OCI-LY3 (cell line): ENCODE results near the gene ITGBL1.

Experiments
- H2AFZ ChIP-seq: fragments of 200-600, 300-600 bp; shearing (Covaris generic); 2 replicates; pipeline ENCODE4 v1.6.0; 2014; ENCODE audit warnings: antibody characterized with exemption, low read depth, low read length
- H3K27ac ChIP-seq: fragments of 200-600, 300-600 bp; sonication (generic); 2 replicates; pipeline ENCODE4 v1.5.1; 2014; ENCODE audit warnings: mild to moderate bottlenecking, low read length, moderate library complexity, mixed read lengths
- H3K27me3 ChIP-seq: fragments of 200-600, 300-600 bp; sonication (generic); 2 replicates; pipeline ENCODE4 v1.6.1; 2014; ENCODE audit warnings: low read depth, low read length, mixed read lengths
- H3K36me3 ChIP-seq: fragments of 200-600, 300-600 bp; sonication (generic); replicated peaks from 2 replicates; pipeline ENCODE3; 2014; ENCODE audit warnings: low read depth, low read length, mixed read lengths
- H3K4me1 ChIP-seq: fragments of 300-600, 200-600 bp; sonication (generic); 2 replicates; pipeline ENCODE4 v1.6.1; 2014; ENCODE audit warnings: low read length, mixed read lengths
- H3K4me2 ChIP-seq: fragments of 200-600, 300-600 bp; sonication (generic); 2 replicates; pipeline ENCODE4 v1.6.1; 2014; ENCODE audit warnings: low read length, mixed read lengths
- H3K4me3 ChIP-seq: fragments of 300-600, 200-600 bp; sonication (generic); 2 replicates; pipeline ENCODE4 v1.5.1; 2014; ENCODE audit warnings: antibody characterized with exemption, mild to moderate bottlenecking, low read length, moderate library complexity
- H3K79me2 ChIP-seq: fragments of 300-600, 200-600 bp; shearing (Covaris generic); 2 replicates; pipeline ENCODE4 v1.6.1; 2014; ENCODE audit warnings: mild to moderate bottlenecking, low read length, mixed read lengths
- H3K9ac ChIP-seq: fragments of 300-600, 200-600 bp; shearing (Covaris generic); 2 replicates; pipeline ENCODE4 v1.6.0; 2014; ENCODE audit warnings: mild to moderate bottlenecking, low read length, moderate library complexity
- H3K9me3 ChIP-seq: fragments of 200-600, 300-600 bp; shearing (Covaris generic); 2 replicates; pipeline ENCODE4 v1.6.1; 2014; ENCODE audit warnings: low read length, mixed read lengths; ENCODE audit not compliant: insufficient read depth
- H4K20me1 ChIP-seq: fragments of 200-600, 300-600 bp; sonication (generic); 2 replicates; pipeline ENCODE4 v1.6.1; 2016; ENCODE audit warnings: low read length, mixed read lengths; ENCODE audit not compliant: insufficient read depth
- CTCF ChIP-seq: fragments of 200-600, 300-600 bp; sonication (generic); IDR thresholded peaks from 2 replicates; pipeline ENCODE4 v1.5.1; 2014; ENCODE audit warnings: antibody characterized with exemption, low read length, low read depth
- EZH2phosphoT487 ChIP-seq: fragments of 200-600 bp; shearing (Covaris generic); IDR thresholded peaks from 2 replicates; pipeline ENCODE4 v1.6.1; 2018; ENCODE audit warnings: antibody characterized with exemption, mixed run types, low read depth

ITGBL1 gene

GRCh38 chr13:101512650-101513049 is 60.2 kb downstream of the ITGBL1 start:
- no peaks in the 10 kb centered on the region for H3K4me1 ChIP-seq
- H3K79me2 ChIP-seq = no peaks in the 10 kb centered on the region
- H3K4me2 ChIP-seq = no peak overlapping the region
- H3K9ac ChIP-seq = no peak overlapping the region
- H4K20me1 ChIP-seq = no peaks in the 10 kb centered on the region
- 0 out of 2 replicates have a peak, but pooled peaks cover 11% of the 10 kb centered on the region for H3K27me3 ChIP-seq
- TF ChIP-seq CTCF (no peak), EZH2phosphoT487 (no peak)
- H3K27ac ChIP-seq = no peak overlapping the region
- H3K36me3 ChIP-seq = no peaks in the 10 kb centered on the region
- H3K9me3 ChIP-seq = no peaks in the 10 kb centered on the region
- no peak overlapping the region for H2AFZ ChIP-seq
- H3K4me3 ChIP-seq = no peak overlapping the region

- no peak overlapping the region for H3K4me3 ChIP-seq
- no peaks in the 10 kb centered on the region for H3K79me2 ChIP-seq
- 0 out of 2 replicates have a peak, but pooled peaks cover 11% of the 10 kb centered on the region for H3K27me3 ChIP-seq
- H3K9me3 ChIP-seq = no peaks in the 10 kb centered on the region
- H3K4me1 ChIP-seq = no peaks in the 10 kb centered on the region
- no peaks in the 10 kb centered on the region for H4K20me1 ChIP-seq
- H3K4me2 ChIP-seq = no peak overlapping the region
- no peaks in the 10 kb centered on the region for H3K36me3 ChIP-seq
- H3K9ac ChIP-seq = no peak overlapping the region
- no peak overlapping the region for H2AFZ ChIP-seq
- H3K27ac ChIP-seq = no peak overlapping the region
- TF ChIP-seq CTCF = no peak
- no peak for TF ChIP-seq EZH2phosphoT487
These were observed 61.6 kb downstream of the ITGBL1 start for GRCh38 chr13:101514100-101514499.

DNA sequence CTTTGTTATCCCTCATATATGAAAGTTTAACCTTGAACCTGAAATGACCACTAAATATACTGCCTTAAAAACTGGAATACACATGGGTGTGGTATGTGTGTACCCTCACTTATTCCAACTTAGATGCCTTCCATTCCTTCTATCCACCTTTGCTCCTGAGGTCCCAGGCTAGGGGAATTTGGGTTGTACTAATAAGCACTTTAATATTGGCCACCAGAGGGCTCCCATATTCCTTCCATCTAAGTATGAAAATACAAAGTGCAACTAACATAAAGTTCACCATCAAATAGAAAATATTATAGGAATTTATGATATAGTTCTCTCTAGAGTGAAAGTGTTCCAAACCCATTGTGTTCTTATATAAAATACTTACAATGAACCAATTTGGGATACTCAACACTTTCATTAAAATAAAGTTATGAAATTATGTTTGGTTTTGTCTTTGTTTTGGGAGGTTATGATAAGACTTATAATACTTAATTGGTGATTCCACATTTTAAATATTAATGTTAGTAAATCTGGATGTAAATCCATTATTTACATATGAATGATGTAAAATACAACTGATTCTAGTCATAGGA is 62.3 kb downstream of the ITGBL1 start:
- H3K36me3 ChIP-seq = no peaks in the 10 kb centered on the region
- no peak overlapping the region for H3K4me3 ChIP-seq
- H2AFZ ChIP-seq = no peak overlapping the region
- 0 out of 2 replicates have a peak, but pooled peaks cover 11% of the 10 kb centered on the region for H3K27me3 ChIP-seq
- H3K27ac ChIP-seq = no peak overlapping the region
- no peaks in the 10 kb centered on the region for H4K20me1 ChIP-seq
- H3K9ac ChIP-seq = no peak overlapping the region
- H3K79me2 ChIP-seq = no peaks in the 10 kb centered on the region
- H3K4me1 ChIP-seq = no peaks in the 10 kb centered on the region
- H3K9me3 ChIP-seq = no peaks in the 10 kb centered on the region
- no peak overlapping the region for H3K4me2 ChIP-seq
- no peak for TF ChIP-seq EZH2phosphoT487
- TF ChIP-seq CTCF = peak; percentile 86

- H3K4me3 ChIP-seq = no peak overlapping the region
- H3K4me1 ChIP-seq = no peaks in the 10 kb centered on the region
- no peaks in the 10 kb centered on the region for H4K20me1 ChIP-seq
- H3K36me3 ChIP-seq = no peaks in the 10 kb centered on the region
- no peaks in the 10 kb centered on the region for H3K79me2 ChIP-seq
- H3K9ac ChIP-seq = no peak overlapping the region
- no peak overlapping the region for H2AFZ ChIP-seq
- 0 out of 2 replicates have a peak, but pooled peaks cover 11% of the 10 kb centered on the region for H3K27me3 ChIP-seq
- no peak overlapping the region for H3K27ac ChIP-seq
- no peaks in the 10 kb centered on the region for H3K9me3 ChIP-seq
- TF ChIP-seq CTCF (no peak), EZH2phosphoT487 (no peak)
- H3K4me2 ChIP-seq = peak overlapping the region; percentile 15; the same call in 1 of the 2 replicates
These were observed 63.0 kb downstream of the ITGBL1 start for GRCh38 chr13:101515504-101515903.
